HepG2 (cell line): Measurements from ENCODE around the gene SNRNP35. TPM values are rescaled to one million over a fixed set of nuclear protein-coding genes. Genes with fewer than 3 reads are reported as not detected.

Source experiments
- ATAC-seq: fragments of 200-7000 bp; cut with Tn5 transposase; 3 replicates; pipeline ENCODE4 v1.9.1; 2020; ENCODE audit warnings: mild to moderate bottlenecking, moderate library complexity
- BruUV-seq: library from RNA; stranded (reverse); fragments of 400-500 nt; replicated peaks from 2 replicates; lab custom pipeline; 2021; lab: Mats Ljungman, UMichigan
- CTCF ChIA-PET: fragments of 300-600 bp; formaldehyde crosslinking; extraction: SDS; loops from one replicate; lab custom pipeline; 2021; ENCODE audit warnings: low total read pairs, inconsistent platforms, low intra/inter-chr PET ratio; lab: Yijun Ruan, JAX
- POLR2A ChIA-PET: fragments of 350-600 bp; sonication (Branson Sonifier 250); formaldehyde crosslinking; loops from one replicate; lab custom pipeline; 2020; ENCODE audit warnings: antibody characterized with exemption, inconsistent platforms; lab: Yijun Ruan, JAX
- DNase-seq: peaks from one replicate; pipeline ENCODE4 v3.0.0-alpha.2; 2015; ENCODE audit warnings: low spot score
- FAIRE-seq: peaks from 3 replicates; lab custom pipeline; 2011; peaks lifted over from hg19 to GRCh38; lab: Jason Lieb, UNC
- H2AFZ ChIP-seq: one replicate; pipeline ENCODE4 v1.6.1; 2011; ENCODE audit warnings: low read length, inconsistent platforms
- H3K27ac ChIP-seq: fragments of 300-600 bp; 3 replicates; pipeline ENCODE4 v1.8.0; 2011; ENCODE audit warnings: mixed run types, mild to moderate bottlenecking, mixed read lengths, low read length, inconsistent platforms; ENCODE audit not compliant: insufficient read depth; ENCODE audit errors: extremely low read length
- H3K27me3 ChIP-seq, 2 experiments: fragments of 200-600 bp in 1 of 2; 2 replicates in 1 of 2; 3 replicates in 1 of 2; pipeline versions ENCODE4 v1.6.0 to v1.8.0; 2011; ENCODE audit warnings: low read length in 2 of 2, mild to moderate bottlenecking in 2 of 2, moderate library complexity in 2 of 2, inconsistent platforms in 1 of 2; ENCODE audit not compliant: insufficient read depth in 2 of 2, control insufficient read depth in 1 of 2
- H3K36me3 ChIP-seq, 2 experiments: fragments of 200-600 bp in 1 of 2; replicated peaks in 1 of 2; 2 replicates in 1 of 2; 3 replicates in 1 of 2; pipeline versions ENCODE4 v1.5.1 to v1.8.0; 2011; ENCODE audit warnings: low read length in 2 of 2, inconsistent platforms in 1 of 2; ENCODE audit not compliant: insufficient read depth in 2 of 2, control insufficient read depth in 1 of 2
- H3K4me1 ChIP-seq: 2 replicates; pipeline ENCODE4 v1.5.1; 2012; ENCODE audit warnings: low read length, inconsistent platforms; ENCODE audit not compliant: insufficient read depth
- H3K4me2 ChIP-seq: 2 replicates; pipeline ENCODE4 v1.6.0; 2011; ENCODE audit warnings: low read depth, low read length, inconsistent platforms
- H3K4me3 ChIP-seq, 3 experiments: fragments of 200-600 bp in 1 of 3; sonication (generic), shearing (Covaris generic) in 1 of 3; replicated peaks in 1 of 3; 2 replicates each; pipeline ENCODE4 v1.5.1; 2011 to 2016; ENCODE audit warnings: low read length in 3 of 3, inconsistent platforms in 2 of 3, low read depth in 2 of 3, mild to moderate bottlenecking in 2 of 3, control low read depth in 1 of 3, mixed read lengths in 1 of 3; ENCODE audit not compliant: insufficient read depth in 1 of 3
- H3K79me2 ChIP-seq: one replicate; pipeline ENCODE4 v1.6.1; 2011; ENCODE audit warnings: low read length, inconsistent platforms; ENCODE audit not compliant: insufficient read depth
- H3K9ac ChIP-seq: 2 replicates; pipeline ENCODE4 v1.6.0; 2011; ENCODE audit warnings: mild to moderate bottlenecking, low read depth, low read length, inconsistent platforms; ENCODE audit not compliant: insufficient read depth
- H3K9me3 ChIP-seq: 2 replicates; pipeline ENCODE4 v1.5.1; 2012; ENCODE audit warnings: mild to moderate bottlenecking, low read length
- H4K20me1 ChIP-seq: 2 replicates; pipeline ENCODE4 v1.6.0; 2011; ENCODE audit warnings: inconsistent platforms, mild to moderate bottlenecking, low read length, moderate library complexity; ENCODE audit not compliant: insufficient read depth
- CENPX ChIP-seq: sonication (generic); formaldehyde crosslinking; IDR thresholded peaks from 2 replicates; pipeline ENCODE4 v1.9.0; 2021; ENCODE audit warnings: mild to moderate bottlenecking, missing genetic modification reagents, moderate library complexity
- GTF3A ChIP-seq: sonication (generic); formaldehyde crosslinking; conservative IDR thresholded peaks from 2 replicates; pipeline ENCODE4 v1.4.0; 2020; ENCODE audit warnings: mild to moderate bottlenecking, missing genetic modification reagents
- JUN ChIP-seq: sonication (generic); formaldehyde crosslinking; IDR thresholded peaks from 2 replicates; pipeline ENCODE4 v1.4.0; 2020; ENCODE audit warnings: mild to moderate bottlenecking, missing genetic modification reagents
- MXI1 ChIP-seq: IDR thresholded peaks from 3 replicates; pipeline ENCODE4 v1.6.1; 2012; ENCODE audit warnings: low read depth, low read length, inconsistent platforms, borderline replicate concordance
- NCOR1 ChIP-seq: fragments of 200-600 bp; sonication (generic); IDR thresholded peaks from 2 replicates; pipeline ENCODE4 v1.7.0; 2017; ENCODE audit warnings: antibody characterized with exemption, low read length, borderline replicate concordance
- PBX2 ChIP-seq: IDR thresholded peaks from 2 replicates; pipeline ENCODE4 v1.6.1; 2016; ENCODE audit warnings: control low read depth
- SAFB2 ChIP-seq: sonication (generic); formaldehyde crosslinking; IDR thresholded peaks from 2 replicates; pipeline ENCODE4 v1.5.1; 2020; ENCODE audit warnings: missing genetic modification reagents, low read depth, mild to moderate bottlenecking, borderline replicate concordance
- ZMYM3 ChIP-seq: sonication (generic); formaldehyde crosslinking; IDR thresholded peaks from 2 replicates; pipeline ENCODE4 v1.5.1; 2020; ENCODE audit warnings: mild to moderate bottlenecking, missing genetic modification reagents
- ZNF296 ChIP-seq: sonication (generic); formaldehyde crosslinking; conservative IDR thresholded peaks from 2 replicates; pipeline ENCODE4 v1.5.0; 2020; ENCODE audit warnings: mild to moderate bottlenecking, missing genetic modification reagents
- ZNF44 ChIP-seq: sonication (generic); formaldehyde crosslinking; IDR thresholded peaks from 2 replicates; pipeline ENCODE4 v1.5.1; 2020; ENCODE audit warnings: mild to moderate bottlenecking, missing genetic modification reagents
- WGBS: methylation state at CpG from one replicate; pipeline ENCODE4 v1.1.6; 2017; ENCODE audit warnings: low lambda C conversion rate; 5-methylcytosine and 5-hydroxymethylcytosine counted together
- in situ Hi-C: cut with HindIII; loops from 2 replicates; pipeline ENCODE4 v1.10.0; 2017; ENCODE audit warnings: low pct_unique_long_range_greater_than_20kb; ENCODE audit not compliant: extremely low pct_ligation_motif_present
- intact Hi-C: fragments of 100-400 bp; cut with micrococcal nuclease; formaldehyde crosslinking; loops from one replicate; pipeline ENCODE4 v1.10.0; 2022; ENCODE audit not compliant: unreplicated experiment
- polyA plus RNA-seq, 8 experiments: library from polyadenylated mRNA; depleted of rRNA in 3 of 8; stranded (reverse) in 7 of 8; unstranded in 1 of 8; fragments of >200 nt; fragmentation: Illumina TruSeq in 4 of 8; extraction: Trizol in 4 of 8; gene quantifications; 2 replicates each; pipeline versions ENCODE4 v1.2.1 to v1.2.3, GENCODE V29; 2011 to 2016; ENCODE audit warnings: low read depth in 4 of 8, missing spikeins in 1 of 8, mixed read lengths in 1 of 8; ENCODE audit not compliant: insufficient read depth in 1 of 8
- total RNA-seq, 5 experiments: library from RNA; depleted of rRNA; stranded (reverse); fragments of >200 nt; fragmentation: Illumina TruSeq; extraction: Trizol; gene quantifications; 2 replicates each; pipeline ENCODE4 v1.2.3, GENCODE V29; 2016; ENCODE audit warnings: low read depth in 1 of 5

The SNRNP35 gene
- total and polyA plus RNA-seq, 2 of the 13 experiments (the other 11 are each of a cell fraction or from before 2014, with no cell fraction given): 11.3 to 22.6 TPM

GRCh38 chr12:123506843-123507236 lies 48.9 kb downstream of the SNRNP35 start:
- Histone ChIP-seq H3K36me3 (peaks cover 11 to 19% of the 10 kb centered on the region in 2 experiments), H3K4me3 (no peak overlapping the region), H3K27me3 (no peaks in the 10 kb centered on the region), H3K79me2 (no peaks in the 10 kb centered on the region), H3K9me3 (no peaks in the 10 kb centered on the region), H3K4me1 (no peaks in the 10 kb centered on the region)
- ATAC-seq: no peak
- no TSS peak for BruUV-seq
- 93% methylated on average over 6 of the region's 6 CpGs for WGBS
- CTCF ChIA-PET: no interaction called here
- no peak for TF ChIP-seq PBX2 (CRISPR knock-in tag)
- no peak for TF ChIP-seq SAFB2 (CRISPR knock-in tag)
- no peak for TF ChIP-seq ZNF296
- TF ChIP-seq GTF3A (CRISPR knock-in tag): no peak
- no peak for TF ChIP-seq JUN
- no peak for TF ChIP-seq ZMYM3 (CRISPR knock-in tag)
- TF ChIP-seq ZNF44 (CRISPR knock-in tag): no peak
- TF ChIP-seq NCOR1: no peak
- TF ChIP-seq MXI1: no peak
- TF ChIP-seq CENPX: no peak
- TF ChIP-seq, all 625 proteins: peak for 0
- no peak overlapping the region for H3K4me2 ChIP-seq
- POLR2A ChIA-PET: no interaction called here
- in situ Hi-C loops: no loop called here
- no peak overlapping the region for H3K9ac ChIP-seq
- no peak overlapping the region for H3K27ac ChIP-seq
- intact Hi-C loops: no loop called here
- DNase-seq (no peak), FAIRE-seq (no peak)
- H2AFZ ChIP-seq: no peak overlapping the region
- no peaks in the 10 kb centered on the region for H4K20me1 ChIP-seq
